MM.1S (cell line): ENCODE measurements around the gene LRRC49.

Experiments used
- DNase-seq: peaks from one replicate; pipeline ENCODE4 v3.0.0-alpha.2; 2015
- H2AFZ ChIP-seq: fragments of 300-600 bp; sonication (generic); 2 replicates; pipeline ENCODE4 v1.6.0; 2016; ENCODE audit warnings: antibody characterized with exemption, low read length
- H3F3A ChIP-seq: fragments of 300-600 bp; sonication (generic); 2 replicates; pipeline ENCODE4 v1.6.1; 2016; ENCODE audit warnings: mild to moderate bottlenecking, antibody characterized with exemption, low read length, moderate library complexity, mixed read lengths; ENCODE audit not compliant: insufficient read depth
- H3K27ac ChIP-seq: fragments of 300-600 bp; sonication (generic); 2 replicates; pipeline ENCODE4 v1.5.1; 2016; ENCODE audit warnings: mild to moderate bottlenecking, low read length
- H3K27me3 ChIP-seq: fragments of 300-600 bp; sonication (generic); replicated peaks from 2 replicates; pipeline ENCODE4 v1.6.0; 2016; ENCODE audit warnings: low read length; ENCODE audit not compliant: insufficient read depth
- H3K36me3 ChIP-seq: fragments of 300-600 bp; sonication (generic); replicated peaks from 2 replicates; pipeline ENCODE4 v1.6.1; 2016; ENCODE audit warnings: mild to moderate bottlenecking, low read length, mixed read lengths; ENCODE audit not compliant: insufficient read depth
- H3K4me1 ChIP-seq: fragments of 300-600 bp; sonication (generic); 2 replicates; pipeline ENCODE4 v1.6.1; 2016; ENCODE audit warnings: low read length, mixed read lengths
- H3K4me2 ChIP-seq: fragments of 300-600 bp; sonication (generic); 2 replicates; pipeline ENCODE4 v1.6.0; 2016; ENCODE audit warnings: low read depth, low read length
- H3K4me3 ChIP-seq: fragments of 300-600 bp; sonication (generic); 2 replicates; pipeline ENCODE4 v1.5.1; 2016; ENCODE audit warnings: low read length, mixed read lengths
- H3K79me2 ChIP-seq: fragments of 300-600 bp; sonication (generic); 2 replicates; pipeline ENCODE4 v1.6.1; 2016; ENCODE audit warnings: mixed run types, low read length, mixed read lengths
- H3K9ac ChIP-seq: fragments of 300-600 bp; sonication (generic); 2 replicates; pipeline ENCODE4 v1.6.1; 2016; ENCODE audit warnings: low read length, mixed read lengths
- H3K9me2 ChIP-seq: fragments of 300-600 bp; sonication (generic); replicated peaks from 2 replicates; pipeline ENCODE4 v1.6.1; 2016; ENCODE audit warnings: mild to moderate bottlenecking, low read length, mixed read lengths; ENCODE audit not compliant: insufficient read depth
- H3K9me3 ChIP-seq: fragments of 300-600 bp; sonication (generic); replicated peaks from 2 replicates; pipeline ENCODE4 v1.6.1; 2016; ENCODE audit warnings: mild to moderate bottlenecking, low read length, mixed read lengths; ENCODE audit not compliant: insufficient read depth
- H4K20me1 ChIP-seq: fragments of 300-600 bp; sonication (generic); 2 replicates; pipeline ENCODE4 v1.6.1; 2016; ENCODE audit warnings: mild to moderate bottlenecking, low read length, moderate library complexity, mixed read lengths; ENCODE audit not compliant: insufficient read depth
- EZH2 ChIP-seq: fragments of 300-600 bp; sonication (generic); optimal IDR thresholded peaks from 2 replicates; pipeline ENCODE3; 2017; ENCODE audit warnings: low read depth, mild to moderate bottlenecking, antibody characterized with exemption, low read length, mixed read lengths
- EZH2phosphoT487 ChIP-seq: fragments of 300-600 bp; sonication (generic); IDR thresholded peaks from 2 replicates; pipeline ENCODE4 v1.6.1; 2018; ENCODE audit warnings: antibody characterized with exemption, low read length
- TF ChIP-seq, protein P1 (sequence below): fragments of 300-600 bp; sonication (generic); IDR thresholded peaks from 2 replicates; pipeline ENCODE4 v1.5.1; 2016; ENCODE audit warnings: antibody characterized with exemption, low read length, mixed read lengths

The LRRC49 gene

DNA sequence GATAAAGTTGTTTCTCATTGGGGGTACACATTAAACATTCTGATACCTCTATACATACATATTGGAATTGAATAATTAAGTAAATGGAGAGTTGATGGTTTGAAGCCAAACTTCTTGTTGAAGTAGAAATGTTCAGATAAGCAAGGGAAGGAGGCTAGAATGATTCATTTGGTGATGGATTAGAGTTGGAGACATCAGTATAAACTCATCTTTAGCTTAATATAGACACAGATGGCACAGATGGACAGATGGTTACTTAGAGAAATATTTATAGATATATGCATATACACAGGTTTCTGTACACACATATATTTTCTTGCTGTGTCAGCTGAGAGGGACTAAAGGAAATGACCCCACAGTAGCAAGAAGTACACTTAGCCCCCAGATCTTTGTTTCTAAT is 69.5 kb downstream of the LRRC49 start:
- H3K4me2 ChIP-seq = no peak overlapping the region
- H3K27ac ChIP-seq = no peak overlapping the region
- no peaks in the 10 kb centered on the region for H3F3A ChIP-seq
- no peaks in the 10 kb centered on the region for H3K9me2 ChIP-seq
- H2AFZ ChIP-seq = no peak overlapping the region
- H3K27me3 ChIP-seq = no peaks in the 10 kb centered on the region
- DNase-seq = no peak
- H3K36me3 ChIP-seq = no peaks in the 10 kb centered on the region
- H3K9ac ChIP-seq = no peak overlapping the region
- no peaks in the 10 kb centered on the region for H3K9me3 ChIP-seq
- no peak overlapping the region for H3K4me3 ChIP-seq
- peaks cover 4% of the 10 kb centered on the region; the same call in 1 of the 2 replicates for H3K4me1 ChIP-seq
- H3K79me2 ChIP-seq = no peaks in the 10 kb centered on the region
- no peaks in the 10 kb centered on the region for H4K20me1 ChIP-seq
- TF ChIP-seq EZH2phosphoT487 (no peak), EZH2 (no peak)
- TF ChIP-seq, protein P1, sequence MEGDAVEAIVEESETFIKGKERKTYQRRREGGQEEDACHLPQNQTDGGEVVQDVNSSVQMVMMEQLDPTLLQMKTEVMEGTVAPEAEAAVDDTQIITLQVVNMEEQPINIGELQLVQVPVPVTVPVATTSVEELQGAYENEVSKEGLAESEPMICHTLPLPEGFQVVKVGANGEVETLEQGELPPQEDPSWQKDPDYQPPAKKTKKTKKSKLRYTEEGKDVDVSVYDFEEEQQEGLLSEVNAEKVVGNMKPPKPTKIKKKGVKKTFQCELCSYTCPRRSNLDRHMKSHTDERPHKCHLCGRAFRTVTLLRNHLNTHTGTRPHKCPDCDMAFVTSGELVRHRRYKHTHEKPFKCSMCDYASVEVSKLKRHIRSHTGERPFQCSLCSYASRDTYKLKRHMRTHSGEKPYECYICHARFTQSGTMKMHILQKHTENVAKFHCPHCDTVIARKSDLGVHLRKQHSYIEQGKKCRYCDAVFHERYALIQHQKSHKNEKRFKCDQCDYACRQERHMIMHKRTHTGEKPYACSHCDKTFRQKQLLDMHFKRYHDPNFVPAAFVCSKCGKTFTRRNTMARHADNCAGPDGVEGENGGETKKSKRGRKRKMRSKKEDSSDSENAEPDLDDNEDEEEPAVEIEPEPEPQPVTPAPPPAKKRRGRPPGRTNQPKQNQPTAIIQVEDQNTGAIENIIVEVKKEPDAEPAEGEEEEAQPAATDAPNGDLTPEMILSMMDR = no peak

DNA sequence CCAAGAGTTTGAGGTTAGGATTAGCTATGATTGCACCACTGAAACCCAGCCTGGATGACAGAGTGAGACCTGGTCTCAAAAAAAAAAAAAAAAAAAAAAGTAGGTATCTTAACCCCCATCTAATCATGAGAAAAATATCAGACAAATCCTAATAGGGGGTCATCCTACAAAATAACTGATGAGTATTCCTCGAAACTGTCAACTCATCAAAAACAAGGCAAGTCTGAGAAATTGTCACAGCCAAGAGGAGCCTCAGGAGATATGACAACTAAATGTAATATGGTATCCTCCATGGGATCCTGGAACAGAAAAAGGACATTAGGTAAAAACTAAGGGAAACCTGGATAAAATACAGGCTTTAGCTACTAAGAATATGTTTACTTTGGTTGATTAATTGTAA is 70.6 kb downstream of the LRRC49 start:
- no peaks in the 10 kb centered on the region for H3F3A ChIP-seq
- H4K20me1 ChIP-seq = no peaks in the 10 kb centered on the region
- no peaks in the 10 kb centered on the region for H3K79me2 ChIP-seq
- H3K9me3 ChIP-seq = no peaks in the 10 kb centered on the region
- no peak overlapping the region for H3K27ac ChIP-seq
- no peaks in the 10 kb centered on the region for H3K27me3 ChIP-seq
- TF ChIP-seq EZH2 (no peak), EZH2phosphoT487 (no peak)
- TF ChIP-seq, protein P1 = no peak
- no peaks in the 10 kb centered on the region for H3K36me3 ChIP-seq
- no peak overlapping the region for H2AFZ ChIP-seq
- peaks cover 4% of the 10 kb centered on the region; the same call in 1 of the 2 replicates for H3K4me1 ChIP-seq
- H3K4me3 ChIP-seq = no peak overlapping the region
- H3K4me2 ChIP-seq = no peak overlapping the region
- H3K9me2 ChIP-seq = no peaks in the 10 kb centered on the region
- H3K9ac ChIP-seq = no peak overlapping the region
- DNase-seq = no peak

DNA sequence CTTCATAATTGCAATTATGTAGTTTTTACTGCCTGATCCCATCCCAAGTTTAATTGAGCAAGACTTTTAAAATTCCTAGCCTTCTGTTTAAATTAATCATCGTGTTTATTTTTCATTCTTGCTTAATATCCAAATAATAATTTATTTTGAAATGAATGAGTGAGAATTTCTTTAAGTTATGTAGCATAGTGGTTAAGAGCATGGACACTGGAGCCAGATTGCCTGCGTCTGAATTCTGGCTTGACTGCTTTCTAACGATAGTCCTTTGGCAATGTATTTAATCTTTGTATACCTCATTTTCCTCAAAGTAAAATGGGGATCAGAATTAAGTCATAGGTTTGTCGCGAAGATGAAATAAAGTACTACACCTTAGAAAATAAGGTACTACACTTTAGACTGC is 71.4 kb downstream of the LRRC49 start:
- Histone ChIP-seq H3F3A (no peaks in the 10 kb centered on the region), H2AFZ (no peak overlapping the region), H3K9ac (no peak overlapping the region), H3K4me3 (no peak overlapping the region), H3K4me2 (no peak overlapping the region), H3K27ac (no peak overlapping the region), H4K20me1 (no peaks in the 10 kb centered on the region), H3K4me1 (peaks cover 4% of the 10 kb centered on the region; the same call in 1 of the 2 replicates), H3K36me3 (no peaks in the 10 kb centered on the region), H3K27me3 (no peaks in the 10 kb centered on the region), H3K9me3 (no peaks in the 10 kb centered on the region), H3K79me2 (no peaks in the 10 kb centered on the region), H3K9me2 (no peaks in the 10 kb centered on the region)
- TF ChIP-seq EZH2phosphoT487 (no peak), EZH2 (no peak)
- TF ChIP-seq, protein P1 = no peak
- no peak for DNase-seq
